NCI-H2227 (cell line): Measurements from ENCODE around the gene PRKAR1B.

ENCODE experiments used
- DNase-seq: peaks from one replicate; lab custom pipeline; 2025; ENCODE audit not compliant: unreplicated experiment; lab: John Stamatoyannopoulos, UW

Gene PRKAR1B

DNA sequence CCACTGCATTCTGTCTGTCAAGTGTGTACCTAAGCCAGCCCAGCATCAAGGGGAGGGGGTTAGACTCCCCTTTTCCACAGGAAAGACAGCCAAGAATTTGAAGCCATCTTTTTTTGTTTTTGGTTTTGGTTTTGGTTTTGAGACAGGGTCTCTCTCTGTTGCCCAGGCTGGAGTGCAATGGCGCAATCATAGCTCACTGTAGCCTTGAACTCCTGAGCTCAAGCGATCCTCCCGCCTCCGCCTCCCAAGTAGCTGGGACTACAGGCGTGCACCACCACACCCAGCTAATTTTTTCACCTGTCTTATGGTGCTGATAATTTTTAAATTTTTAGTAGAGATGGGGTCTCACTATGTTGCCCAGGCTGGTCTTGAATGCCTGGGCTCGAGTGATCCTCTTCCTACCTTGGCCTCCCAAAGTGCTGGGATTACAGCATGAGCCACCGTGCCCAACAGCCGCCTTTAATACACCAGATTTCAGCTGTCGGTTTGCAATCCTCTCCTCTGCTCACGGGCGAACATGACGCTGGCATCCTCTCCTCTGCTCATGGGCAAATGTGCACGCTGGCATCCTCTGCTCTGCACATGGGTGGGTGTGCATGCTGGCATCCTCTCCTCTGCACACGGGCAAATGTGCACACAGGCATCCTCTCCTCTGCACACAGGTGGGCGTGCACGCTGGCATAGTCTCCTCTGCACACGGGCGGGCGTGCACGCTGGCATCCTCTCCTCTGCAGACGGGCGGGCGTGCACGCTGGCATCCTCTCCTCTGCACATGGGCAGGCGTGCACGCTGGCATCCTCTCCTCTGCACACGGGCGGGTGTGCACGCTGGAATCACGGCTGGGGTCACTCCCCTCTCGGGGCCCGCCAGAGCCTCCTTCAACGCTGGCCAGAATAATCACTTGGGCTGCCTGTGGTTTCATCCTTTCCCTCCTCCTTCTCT lies 151.4 kb downstream of the PRKAR1B start:
- no peak for DNase-seq

DNA sequence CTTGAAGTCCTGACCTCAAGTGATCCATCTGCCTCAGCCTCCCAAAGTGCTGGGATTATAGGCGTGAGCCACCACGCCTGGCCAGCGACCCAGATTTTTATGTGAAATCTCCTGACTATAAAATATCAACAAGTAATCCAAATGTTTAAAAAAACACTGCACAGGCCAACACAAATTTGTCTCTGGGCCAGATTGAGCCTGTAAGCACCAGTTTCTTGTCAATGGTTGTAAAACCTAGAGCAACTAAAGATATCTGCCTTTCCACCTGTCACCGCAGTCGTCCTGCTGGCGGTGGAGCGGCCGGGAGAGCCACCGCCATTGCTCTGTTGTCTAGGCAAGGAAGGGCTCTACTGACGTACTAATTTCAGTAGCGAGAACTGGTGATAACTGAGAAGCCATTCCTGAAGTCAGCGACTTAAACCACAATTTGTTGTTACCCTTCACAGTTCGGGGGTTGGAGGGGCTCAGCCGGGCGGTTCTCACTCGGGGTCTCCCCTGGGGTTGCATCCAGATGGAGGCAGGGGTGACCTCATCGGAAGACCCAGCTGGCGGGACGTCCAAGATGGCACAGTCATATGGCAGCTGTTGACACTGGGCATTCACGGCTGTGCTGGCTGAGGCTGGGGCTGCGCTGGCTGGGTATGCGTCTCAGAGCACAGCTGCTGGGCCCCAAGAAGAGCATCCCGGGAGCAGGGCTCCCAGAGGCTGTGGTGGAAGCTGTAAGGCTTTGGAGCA lies 152.3 kb downstream of the PRKAR1B start:
- no peak for DNase-seq

DNA sequence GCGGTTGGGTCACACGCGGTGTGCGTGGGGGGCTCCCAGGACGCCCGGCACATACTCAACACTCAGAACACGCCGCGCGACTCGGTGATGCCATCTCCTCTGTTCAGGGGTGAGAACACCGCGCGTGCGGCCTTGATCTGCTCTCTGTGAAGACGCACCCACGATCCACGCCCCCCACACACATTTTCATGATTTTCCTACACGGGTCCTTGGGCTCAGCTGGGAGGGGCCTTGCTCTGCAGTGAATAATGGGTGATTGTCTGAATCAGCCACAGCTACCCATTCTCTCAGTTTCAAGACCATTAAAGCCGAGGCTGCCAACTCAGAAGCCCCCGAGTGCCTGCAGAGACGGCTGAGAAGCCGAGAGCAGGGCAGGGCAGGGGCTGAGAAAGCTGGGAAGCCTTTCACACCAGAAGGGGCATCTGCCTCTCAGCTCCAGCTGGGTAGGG lies 153.1 kb downstream of the PRKAR1B start:
- DNase-seq = no peak

DNA sequence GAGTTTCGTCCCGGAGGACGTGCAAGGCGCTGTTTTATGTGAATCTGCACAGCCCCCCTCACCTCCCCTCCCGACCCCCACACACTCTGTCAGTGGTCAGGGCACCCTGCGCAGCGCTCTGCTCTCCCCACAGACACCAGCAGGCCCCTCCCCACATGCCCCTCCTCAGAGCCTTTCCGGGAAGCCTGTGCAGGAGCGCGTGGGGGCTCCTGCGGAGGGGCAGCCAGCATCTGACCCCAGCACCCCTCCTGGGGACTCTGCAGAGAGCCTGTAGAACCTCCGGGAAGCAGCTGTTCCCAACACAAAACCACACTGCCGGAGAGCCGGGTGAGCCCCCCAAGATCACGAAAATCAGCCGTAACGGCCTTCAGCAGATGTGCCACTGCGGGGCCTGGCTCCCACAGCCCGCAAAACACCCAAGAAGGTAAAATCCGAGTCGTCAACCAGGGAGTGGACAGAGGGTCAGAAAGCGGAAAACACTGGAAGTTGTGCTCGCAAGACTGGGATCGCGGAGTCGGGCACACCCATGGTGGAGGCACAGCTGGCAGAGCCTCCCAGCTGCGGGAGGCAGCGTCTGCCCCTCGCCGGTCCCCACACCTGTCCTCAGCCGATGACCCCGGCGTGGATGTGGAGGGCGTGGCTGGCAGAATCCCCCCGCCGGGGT lies 153.7 kb downstream of the PRKAR1B start:
- DNase-seq = no peak

DNA sequence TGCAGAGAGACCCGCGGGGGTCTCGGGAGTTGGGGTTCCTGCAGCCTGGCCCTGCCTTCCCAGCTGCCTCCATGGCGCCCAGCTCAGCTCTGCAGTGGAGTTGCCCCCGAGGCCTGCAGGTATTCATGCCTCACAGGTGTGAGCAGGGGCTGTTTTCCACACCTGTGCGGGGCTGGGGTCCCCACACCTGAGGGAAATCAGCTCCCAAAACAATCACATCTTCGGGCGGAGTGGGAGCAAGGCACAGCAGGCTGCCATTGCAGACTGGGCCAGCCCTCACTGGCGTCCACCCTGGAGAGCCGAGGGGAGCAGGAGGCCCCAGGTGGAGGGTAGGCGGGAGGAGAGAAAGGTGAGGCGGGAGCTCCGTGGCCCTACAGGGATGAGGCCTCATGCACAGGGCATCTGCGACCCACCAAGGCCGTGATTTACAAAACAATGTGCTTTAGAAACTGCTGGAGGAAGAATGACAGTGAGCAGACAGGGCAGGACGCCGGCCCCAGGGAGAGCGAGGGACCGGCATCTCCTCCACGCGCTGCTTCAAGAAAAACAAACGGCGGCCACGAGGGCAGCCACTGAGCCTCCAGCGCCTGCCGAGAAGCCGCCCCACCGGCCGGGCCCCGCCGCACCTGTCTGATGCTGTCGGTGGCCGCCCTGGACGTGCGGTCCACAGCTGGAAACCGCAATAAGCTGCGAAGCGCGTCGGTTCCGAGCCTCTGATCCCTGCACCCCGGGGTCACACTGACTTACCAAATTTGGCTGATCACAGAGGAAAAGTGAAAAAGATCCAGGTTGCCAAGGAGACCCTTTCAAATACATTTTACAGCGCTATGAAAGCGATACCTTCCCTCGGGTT lies 154.4 kb downstream of the PRKAR1B start:
- no peak for DNase-seq

DNA sequence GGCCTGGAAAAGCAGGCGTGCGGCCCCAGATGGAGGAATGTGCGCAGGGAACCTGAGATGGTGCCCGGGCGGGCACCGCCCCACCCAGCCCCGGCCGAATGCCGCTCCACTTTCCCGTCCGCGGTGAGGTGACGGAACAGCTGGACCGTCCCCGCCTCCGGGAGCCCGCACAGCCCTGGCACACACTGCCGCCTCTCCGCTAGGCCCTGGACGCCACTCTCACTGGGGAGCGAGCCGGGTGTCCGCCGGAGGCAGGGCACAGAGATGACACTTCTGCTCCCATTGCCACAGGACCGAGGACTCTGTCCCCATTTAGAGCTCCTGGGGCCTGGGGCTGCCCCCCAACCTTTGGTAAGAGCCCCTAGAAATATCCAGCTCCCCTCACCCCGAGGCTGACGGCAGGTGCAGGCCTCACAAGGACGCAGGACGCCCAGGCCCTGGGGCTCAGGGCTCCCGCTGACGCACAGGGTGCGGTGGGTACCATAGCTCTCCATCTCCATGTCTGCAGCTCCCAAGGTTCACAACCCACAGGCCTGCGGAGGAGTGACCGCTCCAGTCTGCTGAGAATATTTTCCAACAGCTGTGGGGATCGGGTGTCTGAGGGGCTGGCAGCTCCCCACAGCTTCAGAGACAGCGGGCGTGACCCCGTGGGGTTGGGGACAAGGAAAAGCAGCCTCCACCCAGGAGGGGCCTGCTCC lies 155.2 kb downstream of the PRKAR1B start:
- DNase-seq = no peak

DNA sequence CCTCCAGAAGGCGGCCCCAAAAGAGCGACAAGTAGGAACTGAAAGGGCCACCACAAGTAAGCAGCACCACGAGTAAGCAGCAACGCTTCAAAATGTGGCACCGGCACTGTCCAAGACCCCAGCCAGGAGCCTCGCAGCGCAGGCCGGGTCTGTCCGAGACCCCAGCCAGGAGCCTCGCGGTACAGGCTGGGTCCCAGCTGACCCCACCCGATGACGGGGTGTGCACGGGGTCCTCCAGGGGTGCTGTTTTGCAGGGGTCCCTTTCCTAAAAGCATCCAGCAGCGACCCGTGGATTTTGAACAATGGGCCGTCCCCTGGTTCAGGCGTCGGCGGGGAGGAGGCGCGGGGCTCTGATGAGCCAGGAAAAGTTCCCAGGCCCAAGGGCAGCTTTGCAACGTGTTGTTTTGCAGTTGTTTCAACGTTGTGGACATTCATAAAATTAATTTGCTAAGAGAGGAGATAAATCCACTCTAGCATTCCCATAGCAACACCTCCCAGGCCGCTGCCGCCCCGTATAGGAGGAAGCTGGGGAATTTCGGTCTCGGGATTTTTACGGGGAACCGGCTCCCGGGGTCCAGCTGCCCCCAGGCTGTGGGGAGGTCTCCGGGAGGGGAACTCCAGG lies 155.9 kb downstream of the PRKAR1B start:
- DNase-seq = no peak

DNA sequence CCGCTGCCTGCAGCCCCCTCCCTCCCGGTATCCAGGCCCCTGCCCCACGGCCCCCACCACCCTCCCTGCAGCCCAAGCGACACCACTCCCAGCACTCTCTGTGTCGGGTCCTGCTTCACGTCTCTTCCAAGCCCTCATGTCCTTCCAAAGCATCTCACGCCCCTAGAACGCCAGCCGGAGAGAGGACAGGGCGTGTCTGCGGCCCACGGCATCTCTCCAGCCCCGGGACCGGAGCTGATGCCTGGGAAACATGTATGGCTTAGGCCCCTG lies 156.3 kb downstream of the PRKAR1B start:
- no peak for DNase-seq

DNA sequence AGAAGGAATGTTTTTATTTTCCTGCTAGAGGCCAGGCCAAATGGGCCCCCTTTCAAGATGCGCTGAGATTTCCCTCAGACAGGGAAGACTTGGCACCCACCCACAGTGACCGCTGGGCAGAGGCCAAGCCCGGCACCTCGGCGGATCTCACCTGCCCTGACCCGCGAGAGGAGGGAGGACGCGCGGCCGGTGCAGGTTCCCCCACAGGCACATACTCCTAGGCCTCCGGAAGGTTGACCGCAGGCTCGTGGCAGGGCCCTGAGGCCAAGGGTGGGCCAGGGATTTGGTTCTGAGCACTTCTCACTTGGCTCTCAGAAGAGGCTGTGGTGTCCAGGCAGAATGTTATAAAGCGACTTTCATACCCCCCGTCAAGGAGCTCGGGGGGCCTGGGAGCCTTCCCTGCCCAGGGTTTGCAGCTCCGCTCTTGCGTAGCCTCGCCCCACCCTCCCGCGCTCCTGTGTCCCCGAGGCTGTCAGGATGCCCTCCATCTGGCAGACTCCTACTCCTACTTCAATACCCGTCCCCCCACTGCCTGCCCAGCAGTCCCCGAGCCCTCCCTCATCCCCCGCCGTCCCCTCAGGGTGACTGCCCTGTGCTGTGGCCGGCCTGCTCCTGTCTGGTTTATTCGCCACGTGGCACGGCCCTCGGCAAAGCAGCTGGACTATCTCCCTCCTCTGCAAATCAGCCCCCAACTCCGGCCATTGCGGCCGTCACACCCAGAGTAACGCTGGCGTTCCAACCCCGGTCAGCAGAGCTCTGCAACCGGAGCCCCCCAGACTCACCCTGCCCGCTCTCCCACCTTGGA lies 156.9 kb downstream of the PRKAR1B start:
- no peak for DNase-seq

DNA sequence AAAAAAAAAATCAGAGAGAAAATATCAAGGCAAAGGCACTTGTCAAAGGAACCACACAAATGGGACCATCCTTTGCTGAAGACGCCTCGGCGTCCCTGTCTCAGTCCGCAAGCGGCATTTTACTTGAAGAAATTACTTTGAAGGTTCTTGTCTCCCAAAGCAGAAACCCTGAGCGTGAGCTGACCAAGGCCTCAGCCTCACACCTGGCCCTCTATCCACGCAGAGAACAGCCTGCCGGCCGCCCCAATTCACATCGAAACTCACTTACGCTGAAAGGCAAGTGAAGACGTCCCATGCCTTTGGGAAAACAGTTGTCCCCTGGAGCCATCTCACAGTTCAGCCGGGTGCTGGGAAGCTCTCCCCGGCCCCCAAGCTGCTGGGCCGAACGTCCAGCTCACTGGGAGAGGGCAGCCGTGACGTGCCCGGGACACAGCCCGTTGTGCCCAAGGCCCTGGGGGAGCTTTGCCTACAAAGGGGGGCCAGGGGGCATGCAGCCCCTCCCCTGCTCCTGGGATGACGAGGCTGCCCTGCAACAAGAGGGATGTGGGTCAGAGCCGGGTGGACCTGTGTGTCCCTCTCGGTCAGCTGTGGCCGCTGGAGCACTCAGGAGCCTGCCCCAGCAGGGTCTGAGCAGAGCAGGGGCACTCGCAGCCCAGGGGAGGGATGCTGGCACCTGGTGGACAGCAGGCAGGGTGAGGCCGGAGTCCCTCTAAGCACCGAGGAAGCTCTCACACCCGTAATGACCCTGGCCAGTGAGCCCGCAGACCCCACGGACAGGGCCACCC lies 157.8 kb downstream of the PRKAR1B start:
- no peak for DNase-seq

DNA sequence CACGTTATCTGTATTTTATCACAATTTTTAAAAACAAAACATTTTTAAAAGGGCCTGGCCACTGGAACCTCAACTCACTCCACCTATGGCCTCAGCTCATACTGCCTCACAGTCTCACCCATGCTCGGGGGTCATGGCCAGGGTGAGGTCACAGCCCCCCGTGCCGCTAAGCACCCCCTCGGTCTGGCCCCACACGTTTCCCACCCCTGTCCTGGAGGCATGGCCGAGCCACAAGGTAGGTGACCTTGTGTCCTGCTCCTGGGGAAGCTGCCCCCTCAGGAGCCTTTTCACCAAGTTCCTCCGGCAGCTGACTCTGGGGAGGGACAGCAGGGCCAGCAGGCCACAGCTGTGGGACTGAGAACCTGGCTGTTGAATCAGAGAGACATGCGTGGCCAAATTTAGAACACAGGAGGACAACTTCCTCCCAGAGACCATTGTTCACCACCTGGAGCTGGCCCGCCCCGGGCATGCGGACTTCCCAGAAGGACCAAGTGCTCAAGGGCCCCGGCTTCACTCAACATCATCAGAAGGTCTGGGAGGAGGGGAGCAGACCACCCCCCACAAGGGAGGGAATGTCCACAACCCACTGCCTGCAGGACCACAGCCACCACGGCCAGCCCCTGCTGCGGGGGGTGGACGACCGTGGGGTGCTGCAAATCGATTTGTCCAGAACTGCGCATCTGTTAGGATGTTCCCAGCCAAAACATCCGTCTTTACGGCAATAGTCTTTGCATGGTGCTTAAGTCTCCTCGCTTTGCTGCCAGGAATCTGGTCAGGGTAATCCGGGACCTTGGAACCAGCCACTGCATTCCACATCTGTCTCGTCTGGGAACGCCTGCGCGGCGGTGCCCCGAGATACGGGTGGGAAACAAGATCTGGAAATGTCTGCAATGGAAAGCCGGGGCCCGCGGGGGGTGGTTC lies 158.8 kb downstream of the PRKAR1B start:
- no peak for DNase-seq

DNA sequence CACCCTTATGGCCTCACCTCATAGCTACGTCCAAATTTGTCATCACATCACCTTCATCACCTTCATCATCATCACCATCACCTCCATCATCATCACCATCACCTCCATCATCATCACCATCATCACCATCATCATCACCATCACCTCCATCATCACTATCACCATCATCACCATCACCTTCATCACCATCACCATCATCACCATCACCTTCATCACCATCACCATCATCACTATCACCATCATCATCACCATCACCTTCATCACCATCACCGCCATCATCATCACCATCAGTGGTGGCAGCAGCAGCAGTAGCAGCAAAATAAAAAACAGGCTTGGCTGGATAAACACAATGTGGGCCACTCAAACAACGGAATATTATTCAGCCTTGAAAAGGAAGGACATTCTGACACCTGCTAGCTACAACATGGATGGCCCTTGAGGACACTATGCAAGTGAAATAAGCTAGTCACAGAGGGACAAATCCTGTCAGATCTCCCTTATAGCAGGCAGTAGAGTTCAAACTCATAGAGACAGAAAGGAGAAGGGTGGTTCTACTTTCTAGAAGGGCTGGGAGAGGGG lies 159.7 kb downstream of the PRKAR1B start:
- DNase-seq = no peak

DNA sequence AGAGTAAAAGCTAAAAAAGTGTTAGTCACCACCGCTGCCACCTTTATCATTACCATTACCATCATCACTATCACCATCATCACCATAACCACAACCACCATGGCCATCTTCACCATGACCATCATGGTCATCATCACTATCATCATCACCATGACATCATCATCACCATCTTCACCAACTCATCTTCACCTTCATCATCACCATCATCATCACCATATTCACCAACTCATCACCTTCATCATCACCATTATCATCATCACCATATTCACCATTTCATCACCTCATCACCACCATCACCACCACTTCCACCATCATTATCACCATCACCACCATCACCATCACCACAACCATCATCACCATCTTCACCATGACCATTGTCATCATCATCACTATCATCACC lies 161.0 kb downstream of the PRKAR1B start:
- DNase-seq = no peak

DNA sequence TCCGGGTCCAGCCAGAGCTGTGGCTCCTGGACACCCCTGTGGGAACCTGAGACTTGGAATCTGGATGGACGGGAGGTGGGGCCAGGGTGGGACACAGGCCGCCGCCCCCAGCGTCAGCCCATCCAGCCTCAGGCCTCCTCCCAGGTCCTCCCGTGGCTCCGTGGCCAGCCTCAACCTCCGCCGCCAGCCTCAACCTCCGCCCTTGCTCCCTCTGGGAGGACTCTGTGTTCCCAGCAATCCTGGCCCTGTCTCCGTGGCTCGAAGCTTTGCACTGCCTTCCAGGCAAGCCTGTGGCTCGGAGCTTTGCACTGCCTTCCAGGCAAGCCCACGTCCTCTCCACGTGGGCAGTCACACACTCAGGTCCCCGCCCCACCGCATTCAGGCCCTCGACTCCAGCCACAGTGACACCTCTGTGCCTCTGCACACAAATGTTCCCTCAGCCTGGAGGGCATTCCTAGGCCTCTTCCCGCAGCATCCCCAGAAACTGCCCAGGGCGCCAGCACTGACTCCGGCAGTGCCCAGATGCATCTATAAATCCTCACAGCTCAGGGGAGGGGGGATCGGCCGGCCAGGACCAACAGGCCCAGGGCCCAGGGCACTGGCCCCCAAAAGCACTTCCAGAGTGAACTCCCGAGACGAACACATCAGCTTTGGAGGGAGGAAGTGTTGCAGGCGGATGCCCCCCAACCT lies 162.8 kb downstream of the PRKAR1B start:
- no peak for DNase-seq

DNA sequence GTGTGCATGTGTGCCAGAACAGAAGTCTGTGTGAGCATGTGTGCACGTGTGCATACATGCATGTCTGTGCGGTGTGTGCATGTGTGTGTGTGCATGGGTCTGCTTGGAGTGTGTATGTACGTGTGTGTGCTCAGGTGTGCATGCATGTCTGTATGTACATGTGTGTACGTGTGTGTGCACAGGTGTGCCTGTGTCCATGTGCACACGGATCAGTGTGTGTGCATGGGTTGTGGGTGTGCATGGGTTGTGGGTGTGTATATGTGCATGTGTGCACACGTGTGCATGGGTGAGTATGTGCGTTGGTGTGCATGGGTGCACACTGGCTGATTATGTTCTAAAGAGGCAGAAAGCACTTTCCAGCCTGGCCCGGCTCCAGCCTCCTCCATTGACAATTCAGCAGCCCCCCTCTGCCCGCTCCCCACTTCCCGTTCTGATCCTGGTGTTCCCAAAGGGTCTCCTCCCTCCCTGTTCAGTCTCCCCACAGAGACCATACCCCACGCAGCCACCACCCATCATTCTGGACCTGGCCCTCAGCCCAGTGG lies 163.4 kb downstream of the PRKAR1B start:
- DNase-seq = no peak
